SK-N-SH (cell line): Measurements from ENCODE around the gene NIT2. TPM values are rescaled to one million over a fixed set of nuclear protein-coding genes. Genes with fewer than 3 reads are reported as not detected.

Source experiments
- CTCF ChIA-PET: fragments of 300-600, 350-600 bp; formaldehyde crosslinking; extraction: SDS; loops from one replicate; lab custom pipeline; 2021; lab: Yijun Ruan, JAX
- POLR2A ChIA-PET: fragments of 350-600 bp; sonication (Branson Sonifier 250); formaldehyde crosslinking; extraction: SDS; loops from one replicate; lab custom pipeline; 2020; ENCODE audit warnings: antibody characterized with exemption, inconsistent platforms; lab: Yijun Ruan, JAX
- DNase-seq: peaks from one replicate; pipeline ENCODE4 v3.0.0; 2012
- H2AFZ ChIP-seq: fragments of 200-600 bp; sonication (generic); 2 replicates; pipeline ENCODE4 v1.8.1; 2016; ENCODE audit warnings: antibody characterized with exemption, mild to moderate bottlenecking, low read depth
- H3F3A ChIP-seq: fragments of 200-600 bp; sonication (generic); replicated peaks from 2 replicates; pipeline ENCODE3; 2016; ENCODE audit warnings: antibody characterized with exemption, mild to moderate bottlenecking; ENCODE audit not compliant: insufficient read depth
- H3K27ac ChIP-seq, 2 experiments: fragments of 200-500 bp in 1 of 2; fragments of 200-600 bp in 1 of 2; sonication (Bioruptor generic) in 1 of 2; sonication (generic), shearing (Covaris generic) in 1 of 2; 2 replicates each; pipeline versions ENCODE4 v1.5.1 to v1.6.1; 2014 to 2016; ENCODE audit warnings: low read depth in 2 of 2, inconsistent platforms in 1 of 2, low read length in 1 of 2, mild to moderate bottlenecking in 1 of 2, mixed read lengths in 1 of 2
- H3K27me3 ChIP-seq: fragments of 200-600 bp; sonication (generic), shearing (Covaris generic); 2 replicates; pipeline ENCODE4 v1.6.1; 2016; ENCODE audit warnings: mixed run types; ENCODE audit not compliant: insufficient read depth
- H3K36me3 ChIP-seq, 2 experiments: fragments of 200-500 bp in 1 of 2; fragments of 200-600 bp in 1 of 2; sonication (Bioruptor generic) in 1 of 2; sonication (generic) in 1 of 2; replicated peaks in 1 of 2; 2 replicates each; pipeline versions ENCODE3 to v1.5.1; 2014 to 2016; ENCODE audit warnings: low read length in 1 of 2, mild to moderate bottlenecking in 1 of 2; ENCODE audit not compliant: insufficient read depth in 2 of 2, control insufficient read depth in 1 of 2
- H3K4me1 ChIP-seq, 2 experiments: fragments of 200-500 bp in 1 of 2; fragments of 200-600 bp in 1 of 2; sonication (Bioruptor generic) in 1 of 2; sonication (generic), shearing (Covaris generic) in 1 of 2; 2 replicates each; pipeline versions ENCODE4 v1.5.1 to v1.6.1; 2014 to 2016; ENCODE audit warnings: low read depth in 1 of 2, low read length in 1 of 2, mixed run types in 1 of 2; ENCODE audit not compliant: insufficient read depth in 2 of 2, control insufficient read depth in 1 of 2
- H3K4me2 ChIP-seq: fragments of 200-600 bp; sonication (generic), shearing (Covaris generic); 2 replicates; pipeline ENCODE4 v1.6.1; 2017; ENCODE audit warnings: mixed run types
- H3K4me3 ChIP-seq, 2 experiments: fragments of 200-500 bp in 1 of 2; fragments of 200-600 bp in 1 of 2; sonication (Bioruptor generic) in 1 of 2; sonication (generic), shearing (Covaris generic) in 1 of 2; 2 replicates each; pipeline versions ENCODE4 v1.5.1 to v1.8.1; 2014 to 2016; ENCODE audit warnings: low read depth in 2 of 2, inconsistent platforms in 1 of 2, low read length in 1 of 2, mild to moderate bottlenecking in 1 of 2, mixed read lengths in 1 of 2, moderate library complexity in 1 of 2
- H3K79me2 ChIP-seq: fragments of 200-600 bp; sonication (generic); 2 replicates; pipeline ENCODE4 v1.8.1; 2017; ENCODE audit warnings: mild to moderate bottlenecking; ENCODE audit not compliant: insufficient read depth
- H3K9ac ChIP-seq: fragments of 200-600 bp; sonication (generic); 2 replicates; pipeline ENCODE4 v1.6.1; 2017; ENCODE audit warnings: mixed run types
- H3K9me2 ChIP-seq: fragments of 200-600 bp; sonication (generic); 2 replicates; pipeline ENCODE4 v1.6.1; 2017; ENCODE audit warnings: mixed run types
- H3K9me3 ChIP-seq: fragments of 200-600 bp; sonication (generic); 2 replicates; pipeline ENCODE4 v1.6.1; 2017; ENCODE audit warnings: mixed run types, mild to moderate bottlenecking, moderate library complexity
- H4K20me1 ChIP-seq: fragments of 200-600 bp; sonication (generic); 2 replicates; pipeline ENCODE4 v1.6.1; 2017; ENCODE audit warnings: mild to moderate bottlenecking, mixed run types; ENCODE audit not compliant: insufficient read depth
- ELF1 ChIP-seq: IDR thresholded peaks from 2 replicates; pipeline ENCODE4 v1.4.0; 2012
- FOSL2 ChIP-seq: IDR thresholded peaks from 2 replicates; pipeline ENCODE4 v1.4.0; 2012; ENCODE audit warnings: low read depth, mild to moderate bottlenecking, moderate library complexity, borderline replicate concordance
- IRF3 ChIP-seq: fragments of 150-350 bp; IDR thresholded peaks from 2 replicates; pipeline ENCODE4 v1.6.1; 2016; ENCODE audit warnings: mild to moderate bottlenecking, low read depth, low read length
- NFIC ChIP-seq: IDR thresholded peaks from 2 replicates; pipeline ENCODE4 v1.4.0; 2012; ENCODE audit warnings: borderline replicate concordance
- PBX3 ChIP-seq: IDR thresholded peaks from 2 replicates; pipeline ENCODE4; 2012
- POLR2AphosphoS5 ChIP-seq: IDR thresholded peaks from 2 replicates; pipeline ENCODE4 v1.6.1; 2012; ENCODE audit warnings: low read depth, low read length
- RCOR1 ChIP-seq: fragments of 150-350 bp; IDR thresholded peaks from 2 replicates; pipeline ENCODE4 v1.6.1; 2017; ENCODE audit warnings: antibody characterized with exemption, low read length
- REST ChIP-seq: IDR thresholded peaks from 2 replicates; pipeline ENCODE4 v1.6.1; 2012; ENCODE audit warnings: mild to moderate bottlenecking, low read depth, low read length, moderate library complexity
- SIN3A ChIP-seq: IDR thresholded peaks from 2 replicates; pipeline ENCODE4 v1.6.1; 2012; ENCODE audit warnings: low read depth, mild to moderate bottlenecking, low read length, moderate library complexity, borderline replicate concordance
- WGBS: methylation state at CpG from one replicate; pipeline ENCODE4 v1.1.6; 2017; ENCODE audit warnings: low lambda C conversion rate; 5-methylcytosine and 5-hydroxymethylcytosine counted together
- polyA plus RNA-seq, 3 experiments: library from polyadenylated mRNA; depleted of rRNA; stranded (reverse); fragments of >200 nt; gene quantifications; 2 replicates each; pipeline ENCODE4 v1.2.3, GENCODE V29; 2012
- TF ChIP-seq, protein P1 (sequence below): fragments of 150-350 bp; IDR thresholded peaks from 2 replicates; pipeline ENCODE4 v1.6.1; 2017; ENCODE audit warnings: antibody characterized with exemption, low read length, low read depth, borderline replicate concordance

NIT2 gene
- polyA plus RNA-seq, 1 of the 3 experiments (the other 2 are of a cell fraction) = 28.6 TPM

DNA sequence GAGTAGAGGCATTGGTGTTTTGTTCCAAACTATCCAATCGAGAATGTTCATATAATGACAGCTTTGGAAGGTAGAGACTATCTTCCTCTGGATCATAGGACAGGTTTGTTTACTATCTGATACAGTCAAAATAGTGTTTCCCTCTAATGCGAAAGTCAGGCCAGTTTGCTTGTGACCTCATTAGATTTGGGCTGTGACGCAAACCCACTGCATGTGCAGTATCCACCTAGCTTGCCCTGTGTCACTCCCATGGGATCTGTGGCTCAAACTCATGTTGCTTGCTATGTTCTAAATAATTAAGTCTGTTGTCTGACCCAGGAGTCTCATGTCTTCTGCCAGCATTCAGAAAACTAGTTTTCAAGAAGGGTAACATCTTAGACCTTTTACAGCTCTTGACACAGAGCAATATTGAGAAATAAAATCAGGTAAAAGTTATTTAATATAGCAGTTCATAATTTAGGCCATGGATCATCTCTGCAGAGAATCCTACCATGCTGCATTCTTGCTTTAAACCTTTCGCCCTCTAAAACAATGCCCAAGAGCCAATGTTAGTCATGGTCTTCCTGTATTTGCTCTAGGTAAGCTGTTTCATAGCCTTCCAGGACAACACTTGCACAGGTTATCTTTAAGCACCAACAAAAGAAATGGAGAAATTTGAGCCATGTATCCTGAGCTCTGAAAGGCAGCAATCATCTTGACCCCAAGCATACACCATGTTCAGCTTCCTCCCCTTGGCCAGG lies 26.4 kb downstream of the NIT2 start:
- TF ChIP-seq NFIC (no peak), ELF1 (no peak), REST (no peak)
- TF ChIP-seq, protein P1, sequence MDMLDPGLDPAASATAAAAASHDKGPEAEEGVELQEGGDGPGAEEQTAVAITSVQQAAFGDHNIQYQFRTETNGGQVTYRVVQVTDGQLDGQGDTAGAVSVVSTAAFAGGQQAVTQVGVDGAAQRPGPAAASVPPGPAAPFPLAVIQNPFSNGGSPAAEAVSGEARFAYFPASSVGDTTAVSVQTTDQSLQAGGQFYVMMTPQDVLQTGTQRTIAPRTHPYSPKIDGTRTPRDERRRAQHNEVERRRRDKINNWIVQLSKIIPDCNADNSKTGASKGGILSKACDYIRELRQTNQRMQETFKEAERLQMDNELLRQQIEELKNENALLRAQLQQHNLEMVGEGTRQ = no peak
- Histone ChIP-seq H3K9me2 (no peaks in the 10 kb centered on the region), H3K4me3 (no peak overlapping the region), H3K9ac (no peak overlapping the region), H3K4me2 (no peak overlapping the region), H2AFZ (no peak overlapping the region), H3K79me2 (no peaks in the 10 kb centered on the region), H3K27me3 (no peaks in the 10 kb centered on the region), H3F3A (peaks cover 19% of the 10 kb centered on the region), H3K4me1 (no peaks in the 10 kb centered on the region), H3K27ac (no peak overlapping the region), H3K9me3 (no peaks in the 10 kb centered on the region), H3K36me3 (peaks cover 69 to 70% of the 10 kb centered on the region in 2 experiments), H4K20me1 (no peaks in the 10 kb centered on the region)
- ChIA-PET POLR2A (interaction anchor here (0.8 kb wide), 1 partner anchor 37 kb away, joined by 3 read pairs; no protein-coding TSS in a partner anchor), CTCF (interaction anchor here (1.2 kb wide), 1 partner anchor 8 kb away, joined by 3 read pairs; no protein-coding TSS in a partner anchor)
- WGBS = 100% methylated on average over 4 of the region's 4 CpGs
- no peak for DNase-seq

- H3K27ac ChIP-seq = no peak overlapping the region
- CTCF ChIA-PET = no interaction called here
- H3K9ac ChIP-seq = no peak overlapping the region
- H3K9me2 ChIP-seq = no peaks in the 10 kb centered on the region
- no peak overlapping the region for H2AFZ ChIP-seq
- no peaks in the 10 kb centered on the region for H4K20me1 ChIP-seq
- no peaks in the 10 kb centered on the region for H3K4me1 ChIP-seq
- 86% methylated on average over 1 of the region's 1 CpG for WGBS
- no peaks in the 10 kb centered on the region for H3K27me3 ChIP-seq
- no peak for DNase-seq
- no peak overlapping the region for H3K4me3 ChIP-seq
- no peak overlapping the region for H3K4me2 ChIP-seq
- POLR2A ChIA-PET = no interaction called here
- no peaks in the 10 kb centered on the region for H3K79me2 ChIP-seq
- peaks cover 19% of the 10 kb centered on the region for H3F3A ChIP-seq
- H3K9me3 ChIP-seq = no peaks in the 10 kb centered on the region
- H3K36me3 ChIP-seq = peaks cover 69 to 71% of the 10 kb centered on the region in 2 experiments
- TF ChIP-seq IRF3 (no peak), REST (no peak), PBX3 (no peak), POLR2AphosphoS5 (no peak), SIN3A (no peak), FOSL2 (no peak), RCOR1 (no peak)
- TF ChIP-seq, protein P1 = no peak
Measured at GRCh38 chr3:100361897-100362296, 27.3 kb downstream of the NIT2 start.
